Activated CD4-positive, alpha-beta T cell treated with anti-CD3 and anti-CD28 coated beads for 36 hours (primary cell): ENCODE data around the gene NME9. TPM values are rescaled to one million over a fixed set of nuclear protein-coding genes. Genes with fewer than 3 reads are reported as not detected.

Source experiments
- ATAC-seq: fragments of 200-7000 bp; cut with Tn5 transposase; one replicate; pipeline ENCODE4 v1.10.0; 2021; ENCODE audit warnings: mild to moderate bottlenecking, moderate library complexity
- CTCF ChIA-PET: fragments of 350-600 bp; sonication (Branson Sonifier 250); formaldehyde crosslinking; loops from one replicate; lab custom pipeline; 2021; ENCODE audit warnings: antibody characterized with exemption; lab: Charles Lee
- POLR2A ChIA-PET: fragments of 350-600 bp; sonication (Branson Sonifier 250); formaldehyde crosslinking; loops from one replicate; lab custom pipeline; 2021; ENCODE audit warnings: antibody characterized with exemption, inconsistent platforms; lab: Charles Lee
- DNase-seq: peaks from one replicate; pipeline ENCODE4 v3.0.0-alpha.2; 2020
- H3K27ac Mint-ChIP-seq: one replicate; pipeline ENCODE4 v1.8.0; 2021; ENCODE audit warnings: mixed read lengths
- H3K27me3 Mint-ChIP-seq: one replicate; pipeline ENCODE4 v1.8.0; 2021; ENCODE audit warnings: mixed read lengths
- H3K36me3 Mint-ChIP-seq: one replicate; pipeline ENCODE4 v1.8.0; 2021; ENCODE audit warnings: low read depth, mixed read lengths
- H3K4me1 Mint-ChIP-seq: one replicate; pipeline ENCODE4 v1.8.0; 2021; ENCODE audit warnings: mixed read lengths
- H3K4me3 Mint-ChIP-seq: one replicate; pipeline ENCODE4 v1.8.0; 2021; ENCODE audit warnings: mild to moderate bottlenecking, moderate library complexity, mixed read lengths
- H3K9me3 Mint-ChIP-seq: one replicate; pipeline ENCODE4 v1.8.0; 2021; ENCODE audit warnings: low read depth, mixed read lengths
- intact Hi-C, 2 experiments: fragments of 100-400 bp; cut with DNase I in 1 of 2; cut with micrococcal nuclease in 1 of 2; formaldehyde crosslinking; loops; one replicate each; pipeline versions ENCODE4 v1.14.2 to v1.15.1; 2022 to 2024; cut with DNase I, micrococcal nuclease
- total RNA-seq, 2 experiments: library from RNA; stranded (reverse); gene quantifications; one replicate each; pipeline ENCODE4 v1.2.3, GENCODE V29; 2021

The NME9 gene
- total RNA-seq, 2 experiments from 2014 or later = 0.46 to 0.65 TPM

DNA sequence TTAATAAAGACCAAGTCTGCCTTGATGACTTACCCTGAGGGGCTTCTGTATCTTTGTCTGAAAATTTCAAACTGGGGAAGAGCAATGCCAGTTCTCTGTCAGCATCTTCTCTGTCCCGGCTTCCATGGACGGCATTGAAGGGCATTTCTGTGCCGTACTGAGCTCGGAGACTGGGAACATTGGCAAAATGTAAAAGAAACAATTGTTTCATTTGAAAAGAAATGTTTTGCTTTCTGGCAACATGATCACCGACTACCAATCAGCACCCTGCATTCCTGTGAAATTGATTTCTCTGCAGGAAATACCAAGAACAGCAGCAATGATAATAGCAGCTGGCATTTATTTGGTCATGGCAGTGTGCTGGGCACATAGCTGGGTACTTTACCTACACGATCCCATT is 26.2 kb downstream of the NME9 start:
- intact Hi-C loops = no loop called here
- H3K9me3 Mint-ChIP-seq = peaks cover 12% of the 10 kb centered on the region

DNA sequence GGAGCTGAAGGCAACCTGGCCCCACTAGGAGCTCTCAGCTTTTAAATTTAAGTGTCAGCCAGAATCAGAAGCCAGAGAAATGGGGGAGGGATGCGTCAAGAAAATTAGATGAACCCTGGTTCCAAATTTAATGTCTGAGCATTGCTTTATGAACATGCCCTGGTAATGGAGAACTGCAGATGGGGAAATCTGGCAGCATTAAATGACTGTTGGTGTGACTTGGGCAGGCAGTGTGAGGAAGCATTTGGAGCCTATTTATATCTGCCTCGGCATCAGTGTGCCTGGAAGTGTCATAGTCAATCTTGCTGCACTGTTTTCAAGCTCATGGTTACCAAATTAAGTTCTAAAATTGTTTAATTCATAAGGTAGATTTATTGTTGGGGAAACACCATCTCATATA is 29.0 kb downstream of the NME9 start:
- intact Hi-C loops = no loop called here
- ATAC-seq = no peak
- peaks cover 23% of the 10 kb centered on the region for H3K36me3 Mint-ChIP-seq
- H3K4me3 Mint-ChIP-seq = no peak overlapping the region
- no peaks in the 10 kb centered on the region for H3K27me3 Mint-ChIP-seq
- H3K27ac Mint-ChIP-seq = no peak overlapping the region
- POLR2A ChIA-PET = no interaction called here
- H3K4me1 Mint-ChIP-seq = peaks cover 23% of the 10 kb centered on the region
- DNase-seq = no peak
- CTCF ChIA-PET = no interaction called here
- no peaks in the 10 kb centered on the region for H3K9me3 Mint-ChIP-seq

More for the DNA sequence above, 26.2 kb downstream of the NME9 start:
- ChIA-PET POLR2A (no interaction called here), CTCF (no interaction called here)
- no peak overlapping the region for H3K27ac Mint-ChIP-seq
- ATAC-seq = no peak
- H3K4me3 Mint-ChIP-seq = no peak overlapping the region
- no peaks in the 10 kb centered on the region for H3K4me1 Mint-ChIP-seq
- no peaks in the 10 kb centered on the region for H3K27me3 Mint-ChIP-seq
- peaks cover 23% of the 10 kb centered on the region for H3K36me3 Mint-ChIP-seq
- no peak for DNase-seq

DNA sequence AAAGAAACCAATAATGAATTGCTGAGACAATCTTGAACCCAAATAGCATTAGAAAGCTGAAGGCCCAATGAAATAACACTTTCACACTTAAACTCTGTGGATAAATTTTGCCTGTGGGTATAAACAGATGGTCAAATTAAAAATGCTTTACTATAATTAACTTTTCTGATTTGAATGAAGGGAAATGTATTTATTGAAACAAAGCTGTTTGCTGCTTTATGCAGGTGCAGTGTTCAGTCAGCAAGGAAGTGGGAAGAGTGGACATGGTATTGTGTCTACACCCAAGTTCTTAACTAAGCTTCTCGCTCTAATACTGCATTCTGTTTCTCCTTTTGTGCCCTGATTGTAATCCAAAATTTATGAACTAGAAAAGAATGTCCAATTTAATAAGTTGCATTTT is 31.8 kb downstream of the NME9 start:
- Mint-ChIP-seq H3K27me3 (no peaks in the 10 kb centered on the region), H3K27ac (peak overlapping the region; percentile 27), H3K4me1 (peaks cover 27% of the 10 kb centered on the region), H3K9me3 (no peaks in the 10 kb centered on the region), H3K4me3 (no peak overlapping the region), H3K36me3 (peaks cover 25% of the 10 kb centered on the region)
- DNase-seq = no peak
- POLR2A ChIA-PET = no interaction called here
- no peak for ATAC-seq
- intact Hi-C loops = loop anchor here (1.0 to 2.0 kb wide), 2 partner anchors 31 kb away; partner anchors contain the start of gene NME9 (in 2 of the 2)
- CTCF ChIA-PET = interaction anchor here (1.4 to 2.4 kb wide), 2 partner anchors 8 to 31 kb away, joined by 3 to 5 read pairs; no protein-coding TSS in a partner anchor

DNA sequence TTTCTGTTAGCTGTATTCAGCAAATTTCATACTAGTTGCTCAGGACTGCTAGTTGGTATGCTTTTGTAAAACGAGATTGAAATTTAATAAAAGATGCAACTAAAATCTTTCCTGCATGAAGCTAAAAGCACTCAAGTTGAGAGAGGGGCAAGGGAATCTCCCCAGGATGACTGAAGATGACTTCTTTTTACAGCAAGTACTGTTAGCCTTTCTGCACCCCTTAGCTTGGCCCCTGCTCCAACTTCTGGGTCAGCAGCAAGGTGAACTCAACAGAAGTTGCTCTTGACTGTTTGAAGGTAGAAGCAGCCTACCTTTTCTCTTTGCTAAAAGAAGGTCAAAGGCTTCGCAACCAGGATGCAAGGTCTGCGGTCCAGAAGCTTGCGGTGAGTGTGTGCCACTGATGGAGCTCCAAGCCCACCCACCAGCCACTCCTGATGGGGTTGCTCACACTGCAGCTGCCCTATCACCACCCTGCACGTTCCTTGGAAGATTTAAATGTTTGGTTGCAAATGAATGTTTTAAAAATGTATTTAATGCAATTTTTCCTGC is 32.5 kb downstream of the NME9 start:
- Mint-ChIP-seq H3K27me3 (no peaks in the 10 kb centered on the region), H3K9me3 (no peaks in the 10 kb centered on the region), H3K36me3 (peaks cover 30% of the 10 kb centered on the region), H3K27ac (peak overlapping the region; percentile 88), H3K4me1 (peaks cover 27% of the 10 kb centered on the region), H3K4me3 (peak overlapping the region; percentile 34)
- CTCF ChIA-PET = interaction anchor here (1.4 to 2.4 kb wide), 2 partner anchors 8 to 32 kb away, joined by 3 to 5 read pairs; no protein-coding TSS in a partner anchor
- ATAC-seq (peak; percentile 73), DNase-seq (peak; percentile 44)
- intact Hi-C loops = loop anchor here (1.0 to 2.0 kb wide), 2 partner anchors 32 kb away; partner anchors contain the start of gene NME9 (in 2 of the 2)
- POLR2A ChIA-PET = interaction anchor here (0.6 kb wide), 1 partner anchor 544 kb away, joined by 4 read pairs; no protein-coding TSS in a partner anchor

DNA sequence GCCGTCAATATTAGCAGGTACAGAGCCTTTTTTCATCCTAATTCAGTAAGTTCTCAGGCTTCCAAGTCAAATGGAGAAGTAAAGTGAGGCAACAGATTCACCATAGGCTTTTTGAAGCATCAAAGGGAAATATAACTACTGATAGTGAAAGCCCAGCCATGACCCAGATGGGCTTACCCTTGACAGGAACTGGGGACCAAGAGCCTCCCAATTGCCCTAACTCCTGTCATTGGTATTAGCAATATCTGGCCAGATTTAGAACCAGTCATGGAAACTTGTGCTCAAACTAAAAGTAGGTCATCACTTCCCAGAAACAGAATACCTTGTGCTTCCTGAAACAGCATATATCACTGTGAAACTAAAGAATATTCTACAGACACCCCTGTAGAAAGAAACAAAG is 33.0 kb downstream of the NME9 start:
- Mint-ChIP-seq H3K27me3 (no peaks in the 10 kb centered on the region), H3K4me1 (peaks cover 27% of the 10 kb centered on the region), H3K36me3 (peaks cover 31% of the 10 kb centered on the region), H3K9me3 (no peaks in the 10 kb centered on the region), H3K4me3 (peak overlapping the region; percentile 34), H3K27ac (peak overlapping the region; percentile 88)
- DNase-seq (peak; percentile 65), ATAC-seq (peak; percentile 92)
- CTCF ChIA-PET = interaction anchor here (1.4 to 2.4 kb wide), 2 partner anchors 9 to 32 kb away, joined by 3 to 5 read pairs; no protein-coding TSS in a partner anchor
- intact Hi-C loops = loop anchor here (1.0 to 2.0 kb wide), 2 partner anchors 32 to 33 kb away; partner anchors contain the start of gene NME9 (in 2 of the 2)
- POLR2A ChIA-PET = no interaction called here

DNA sequence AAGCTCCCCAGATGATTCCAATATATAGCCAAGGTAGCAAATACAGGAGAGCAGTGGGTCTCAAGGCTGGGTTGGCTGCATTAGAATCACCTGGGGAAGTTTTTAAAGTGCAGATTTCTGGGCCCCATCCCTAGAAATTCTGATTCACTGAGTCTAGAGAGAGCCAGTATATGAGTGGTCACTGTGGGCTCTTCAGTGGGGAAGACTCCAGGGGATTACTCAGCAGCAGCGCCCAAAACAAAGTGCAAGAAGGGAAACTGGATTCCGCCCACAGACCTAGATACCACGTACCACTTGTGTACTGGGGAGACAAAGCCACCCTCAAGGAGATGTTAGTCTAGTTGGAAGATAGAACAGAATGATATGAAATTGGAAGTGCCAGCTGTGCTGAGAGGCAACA is 40.0 kb downstream of the NME9 start:
- DNase-seq = peak; percentile 32
- Mint-ChIP-seq H3K4me3 (no peak overlapping the region), H3K27me3 (no peaks in the 10 kb centered on the region), H3K36me3 (peaks cover 31% of the 10 kb centered on the region), H3K27ac (peak overlapping the region; percentile 27), H3K4me1 (peaks cover 11% of the 10 kb centered on the region), H3K9me3 (no peaks in the 10 kb centered on the region)
- intact Hi-C loops = no loop called here
- peak; percentile 75 for ATAC-seq
- POLR2A ChIA-PET = no interaction called here
- CTCF ChIA-PET = no interaction called here

DNA sequence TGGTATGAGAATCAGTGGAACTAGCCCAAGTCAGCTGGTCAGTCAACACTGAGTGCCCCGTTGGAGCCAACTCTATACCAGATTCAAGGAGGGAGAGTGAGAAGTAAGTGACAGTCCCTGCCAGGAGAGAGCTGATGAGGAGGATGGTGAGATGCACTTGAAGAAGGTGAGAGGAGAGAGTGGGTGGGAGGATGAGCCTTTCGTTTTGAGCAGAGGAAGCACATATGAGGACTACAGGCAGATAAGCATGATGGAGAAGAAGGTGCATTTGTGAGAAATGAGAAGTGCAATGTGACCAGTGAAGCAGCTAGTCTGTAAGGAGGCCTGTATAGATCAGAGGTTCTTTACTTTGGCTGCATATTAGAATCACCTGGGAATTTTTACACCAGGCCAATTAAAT is 40.4 kb downstream of the NME9 start:
- ChIA-PET CTCF (no interaction called here), POLR2A (interaction anchor here (0.7 kb wide), 1 partner anchor 137 kb away, joined by 3 read pairs; no protein-coding TSS in a partner anchor)
- no peaks in the 10 kb centered on the region for H3K27me3 Mint-ChIP-seq
- H3K9me3 Mint-ChIP-seq = no peaks in the 10 kb centered on the region
- ATAC-seq (peak; percentile 57), DNase-seq (no peak)
- H3K4me3 Mint-ChIP-seq = no peak overlapping the region
- intact Hi-C loops = no loop called here
- peak overlapping the region; percentile 8 for H3K27ac Mint-ChIP-seq
- H3K4me1 Mint-ChIP-seq = peaks cover 11% of the 10 kb centered on the region
- H3K36me3 Mint-ChIP-seq = peaks cover 31% of the 10 kb centered on the region

DNA sequence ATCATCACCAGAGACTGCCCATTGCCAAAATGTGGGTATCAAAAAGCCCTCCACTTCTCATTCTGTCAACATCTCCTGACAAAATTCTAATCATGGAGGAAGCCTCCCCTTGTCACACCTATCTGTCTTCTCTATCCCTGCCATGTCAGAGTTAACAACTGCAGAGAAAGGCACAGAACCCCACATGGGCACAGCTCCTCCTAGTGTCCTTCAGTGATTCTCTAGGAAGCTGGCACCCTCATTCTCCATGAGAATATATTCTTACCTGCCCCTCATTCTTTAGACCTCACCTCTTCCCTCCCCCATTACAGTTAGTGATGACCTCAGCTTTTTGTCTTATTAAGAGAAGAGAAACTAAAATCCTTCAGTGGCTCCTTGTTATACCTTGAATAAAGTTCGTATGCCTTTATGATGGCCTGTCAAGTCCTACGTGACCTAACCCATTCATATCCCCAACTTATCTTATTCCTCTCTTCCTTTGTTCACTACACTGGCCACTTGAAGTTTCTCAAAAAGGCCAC is 44.6 kb downstream of the NME9 start:
- H3K27ac Mint-ChIP-seq = no peak overlapping the region
- ATAC-seq (no peak), DNase-seq (no peak)
- ChIA-PET POLR2A (no interaction called here), CTCF (no interaction called here)
- no peak overlapping the region for H3K4me3 Mint-ChIP-seq
- H3K27me3 Mint-ChIP-seq = no peaks in the 10 kb centered on the region
- intact Hi-C loops = no loop called here
- no peaks in the 10 kb centered on the region for H3K9me3 Mint-ChIP-seq
- H3K36me3 Mint-ChIP-seq = peaks cover 15% of the 10 kb centered on the region
- peaks cover 9% of the 10 kb centered on the region for H3K4me1 Mint-ChIP-seq

DNA sequence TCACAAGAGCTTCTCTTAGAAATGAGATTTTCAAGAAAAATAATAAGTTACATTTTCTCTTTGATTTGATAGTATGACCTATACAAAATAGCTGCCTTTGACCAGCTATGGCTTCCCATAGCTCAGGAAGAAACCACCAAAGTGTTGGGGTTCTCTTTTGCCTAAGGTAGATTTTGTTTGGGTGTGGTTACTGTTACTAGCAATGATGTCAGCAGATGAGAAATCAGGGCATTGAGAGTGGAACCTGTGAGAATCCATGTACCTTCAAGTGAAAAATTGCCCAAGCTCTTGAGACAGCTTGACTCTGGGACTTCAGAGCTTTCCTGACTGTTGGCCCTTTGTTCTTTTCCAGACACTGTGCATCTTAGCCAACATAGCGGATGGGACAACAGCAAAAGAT is 45.6 kb downstream of the NME9 start:
- ATAC-seq = no peak
- CTCF ChIA-PET = interaction anchor here (0.6 to 1.4 kb wide), 5 partner anchors 9 to 133 kb away, joined by 3 to 5 read pairs (median 3); no protein-coding TSS in a partner anchor
- Mint-ChIP-seq H3K36me3 (peaks cover 12% of the 10 kb centered on the region), H3K27ac (no peak overlapping the region), H3K4me1 (peaks cover 1% of the 10 kb centered on the region), H3K9me3 (no peaks in the 10 kb centered on the region), H3K27me3 (no peaks in the 10 kb centered on the region), H3K4me3 (no peak overlapping the region)
- POLR2A ChIA-PET = no interaction called here
- no peak for DNase-seq
- intact Hi-C loops = no loop called here

DNA sequence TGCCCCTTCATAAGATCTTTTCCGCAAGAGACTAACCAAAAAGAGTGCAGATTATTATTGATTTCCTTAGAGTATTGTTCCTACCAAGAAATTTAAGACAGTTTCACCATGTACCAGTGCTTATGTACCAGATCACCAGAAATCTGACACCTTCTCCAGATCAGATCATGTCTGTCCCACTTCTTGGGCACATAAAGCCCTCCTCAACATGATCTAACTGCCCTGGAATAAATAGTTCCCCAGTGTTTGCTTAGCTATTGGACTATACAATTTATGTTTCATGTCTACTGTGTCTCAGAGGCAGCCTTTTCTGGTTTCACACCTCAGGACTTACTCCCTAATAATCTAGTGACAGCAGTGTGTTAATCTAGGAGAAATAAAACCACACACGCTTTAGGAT is 46.8 kb downstream of the NME9 start:
- H3K27me3 Mint-ChIP-seq = no peaks in the 10 kb centered on the region
- intact Hi-C loops = no loop called here
- peaks cover 7% of the 10 kb centered on the region for H3K36me3 Mint-ChIP-seq
- DNase-seq (no peak), ATAC-seq (no peak)
- H3K27ac Mint-ChIP-seq = no peak overlapping the region
- no peaks in the 10 kb centered on the region for H3K4me1 Mint-ChIP-seq
- ChIA-PET POLR2A (interaction anchor here (0.6 kb wide), 1 partner anchor 96 kb away, joined by 3 read pairs; the partner anchor contains the start of gene ARMC8), CTCF (interaction anchor here (1.0 kb wide), 1 partner anchor 10 kb away, joined by 3 read pairs; no protein-coding TSS in a partner anchor)
- no peak overlapping the region for H3K4me3 Mint-ChIP-seq
- no peaks in the 10 kb centered on the region for H3K9me3 Mint-ChIP-seq

DNA sequence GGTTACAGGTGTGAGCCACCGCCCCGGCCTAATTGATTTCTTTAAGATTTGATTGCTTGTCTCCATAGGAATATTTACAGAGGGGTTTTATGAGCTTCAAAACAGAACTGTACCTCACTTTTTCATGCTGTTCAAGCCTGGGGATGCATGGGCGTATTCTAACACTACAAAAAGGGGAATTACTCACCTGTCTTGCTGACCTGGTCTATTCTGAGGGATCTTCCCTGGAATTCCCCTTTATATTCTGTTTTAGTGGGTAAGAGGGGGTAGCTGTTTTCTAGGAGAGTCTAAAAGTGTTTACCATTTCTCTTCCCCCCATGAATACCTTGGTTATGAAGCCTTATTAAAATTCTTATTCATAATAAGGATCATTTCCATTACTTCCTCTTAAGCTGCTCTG is 48.1 kb downstream of the NME9 start:
- H3K9me3 Mint-ChIP-seq = no peaks in the 10 kb centered on the region
- ATAC-seq (no peak), DNase-seq (no peak)
- ChIA-PET POLR2A (no interaction called here), CTCF (interaction anchor here (1.0 to 1.8 kb wide), 2 partner anchors 10 to 212 kb away, joined by 3 to 7 read pairs; no protein-coding TSS in a partner anchor)
- H3K4me3 Mint-ChIP-seq = no peak overlapping the region
- no peaks in the 10 kb centered on the region for H3K27me3 Mint-ChIP-seq
- no peak overlapping the region for H3K27ac Mint-ChIP-seq
- no peaks in the 10 kb centered on the region for H3K4me1 Mint-ChIP-seq
- H3K36me3 Mint-ChIP-seq = peaks cover 13% of the 10 kb centered on the region
- intact Hi-C loops = no loop called here
